ENCODE measurements around the gene RIN3.
A peak's percentile ranks its signal among the peaks of the same experiment; 100 is the strongest.

RIN3 gene

GRCh38 chr14:92556863-92557543 lies 43.4 kb downstream of the RIN3 start:
- DNase-seq, result no peak

GRCh38 chr14:92557544-92557912 lies 43.9 kb downstream of the RIN3 start:
- DNase-seq, result no peak

- no peak for DNase-seq
These were observed 44.7 kb downstream of the RIN3 start for GRCh38 chr14:92558319-92558718.

GRCh38 chr14:92559486-92559885 lies 45.9 kb downstream of the RIN3 start:
- DNase-seq, result no peak

GRCh38 chr14:92560106-92560865 lies 46.7 kb downstream of the RIN3 start:
- DNase-seq, result no peak

GRCh38 chr14:92561906-92562479 lies 48.4 kb downstream of the RIN3 start:
- no peak for DNase-seq

GRCh38 chr14:92563359-92563758 lies 49.8 kb downstream of the RIN3 start:
- DNase-seq, result no peak

GRCh38 chr14:92563765-92564285 lies 50.2 kb downstream of the RIN3 start:
- no peak for DNase-seq

- DNase-seq, result peak; percentile 68
These were observed 50.9 kb downstream of the RIN3 start for GRCh38 chr14:92564344-92565039.

- no peak for DNase-seq
These were observed 51.6 kb downstream of the RIN3 start for GRCh38 chr14:92565040-92565717.

GRCh38 chr14:92565718-92566115 lies 52.1 kb downstream of the RIN3 start:
- DNase-seq, result no peak

GRCh38 chr14:92567173-92567725 lies 53.7 kb downstream of the RIN3 start:
- DNase-seq, result no peak

GRCh38 chr14:92568621-92569479 lies 55.3 kb downstream of the RIN3 start:
- DNase-seq, result no peak

GRCh38 chr14:92570674-92571262 lies 57.2 kb downstream of the RIN3 start:
- DNase-seq, result no peak

- no peak for DNase-seq
These were observed 58.5 kb downstream of the RIN3 start for GRCh38 chr14:92572050-92572449.

GRCh38 chr14:92573761-92574498 lies 60.3 kb downstream of the RIN3 start:
- DNase-seq, result no peak

GRCh38 chr14:92575061-92575747 lies 61.6 kb downstream of the RIN3 start:
- DNase-seq, result no peak

- DNase-seq, result no peak
These were observed 62.2 kb downstream of the RIN3 start for GRCh38 chr14:92575748-92576303.

GRCh38 chr14:92577321-92577742 lies 63.8 kb downstream of the RIN3 start:
- no peak for DNase-seq

Measured in NCI-H82 (cell line).